PC-3 (cell line): ENCODE data around the gene TMTC2. TPM values are rescaled to one million over a fixed set of nuclear protein-coding genes. Genes with fewer than 3 reads are reported as not detected.

Experiments
- ATAC-seq: fragments of 200-7000 bp; cut with Tn5 transposase; 2 replicates; pipeline ENCODE4 v1.9.1; 2020; ENCODE audit warnings: mild to moderate bottlenecking, moderate library complexity
- BruUV-seq: library from RNA; stranded (reverse); fragments of 400-500 nt; replicated peaks from 2 replicates; lab custom pipeline; 2021; lab: Mats Ljungman, UMichigan
- CTCF ChIA-PET: fragments of 300-600 bp; sonication (Branson Sonifier 250); formaldehyde crosslinking; loops from one replicate; lab custom pipeline; 2022; ENCODE audit warnings: antibody characterized with exemption; lab: Charles Lee
- POLR2A ChIA-PET: fragments of 300-600 bp; sonication (Branson Sonifier 250); formaldehyde crosslinking; loops from one replicate; lab custom pipeline; 2022; ENCODE audit warnings: antibody characterized with exemption; ENCODE audit not compliant: unreplicated experiment; lab: Charles Lee
- DNase-seq: peaks from one replicate; pipeline ENCODE4 v3.0.0-alpha.2; 2015
- H2AFZ ChIP-seq: fragments of 300-600 bp; sonication (generic); 2 replicates; pipeline ENCODE4 v1.6.0; 2016; ENCODE audit warnings: antibody characterized with exemption, low read length
- H3F3A ChIP-seq: fragments of 300-600 bp; sonication (generic); one replicate; pipeline ENCODE4 v1.6.0; 2017; ENCODE audit warnings: antibody characterized with exemption, low read length, control low read depth, mild to moderate bottlenecking; ENCODE audit not compliant: unreplicated experiment
- H3K27ac ChIP-seq: fragments of 300-600 bp; sonication (generic); 2 replicates; pipeline ENCODE4 v1.5.1; 2016; ENCODE audit warnings: mild to moderate bottlenecking, low read length
- H3K27me3 ChIP-seq: fragments of 300-600 bp; sonication (generic); 2 replicates; pipeline ENCODE4 v1.6.1; 2016; ENCODE audit warnings: low read length, mixed read lengths
- H3K36me3 ChIP-seq: fragments of 300-600 bp; sonication (generic); 2 replicates; pipeline ENCODE4 v1.6.1; 2016; ENCODE audit warnings: low read depth, mixed run types, low read length, mixed read lengths
- H3K4me1 ChIP-seq: fragments of 300-600 bp; sonication (generic); 2 replicates; pipeline ENCODE4 v1.5.1; 2016; ENCODE audit warnings: low read length; ENCODE audit not compliant: insufficient read depth
- H3K4me2 ChIP-seq: fragments of 300-600 bp; sonication (generic); 2 replicates; pipeline ENCODE4 v1.6.0; 2016; ENCODE audit warnings: low read length
- H3K4me3 ChIP-seq: fragments of 300-600 bp; sonication (generic); 2 replicates; pipeline ENCODE4 v1.5.1; 2016; ENCODE audit warnings: mild to moderate bottlenecking, low read length, mixed read lengths
- H3K79me2 ChIP-seq: fragments of 300-600 bp; sonication (generic); 2 replicates; pipeline ENCODE4 v1.6.1; 2017; ENCODE audit warnings: low read length, mixed read lengths
- H3K9ac ChIP-seq: fragments of 300-600 bp; sonication (generic); 2 replicates; pipeline ENCODE4 v1.6.0; 2016; ENCODE audit warnings: mild to moderate bottlenecking, low read length
- H3K9me2 ChIP-seq: fragments of 300-600 bp; sonication (generic); replicated peaks from 2 replicates; pipeline ENCODE4 v1.6.1; 2016; ENCODE audit warnings: mixed run types, low read length, mixed read lengths
- H3K9me3 ChIP-seq: fragments of 300-600 bp; sonication (generic); 2 replicates; pipeline ENCODE4 v1.6.1; 2016; ENCODE audit warnings: low read length, mixed read lengths
- H4K20me1 ChIP-seq: fragments of 300-600 bp; sonication (generic); 2 replicates; pipeline ENCODE4 v1.6.1; 2016; ENCODE audit warnings: low read length, mixed read lengths
- EZH2 ChIP-seq: fragments of 300-600 bp; sonication (generic); IDR thresholded peaks from one replicate; pipeline ENCODE4 v1.6.1; 2017; ENCODE audit warnings: antibody characterized with exemption, mild to moderate bottlenecking, low read length; ENCODE audit not compliant: unreplicated experiment
- EZH2phosphoT487 ChIP-seq: fragments of 300-600 bp; sonication (generic); IDR thresholded peaks from 2 replicates; pipeline ENCODE4 v1.6.1; 2018; ENCODE audit warnings: mild to moderate bottlenecking, antibody characterized with exemption, low read length, borderline replicate concordance
- intact Hi-C: fragments of 100-400 bp; cut with micrococcal nuclease; formaldehyde crosslinking; loops from 2 replicates; pipeline ENCODE4 v1.9.0; 2023
- total RNA-seq: library from RNA; depleted of rRNA; stranded (reverse); fragments of >200 nt; gene quantifications from 2 replicates; pipeline ENCODE4 v1.2.3, GENCODE V29; 2014
- TF ChIP-seq, protein P1 (sequence below): fragments of 300-600 bp; sonication (generic); conservative IDR thresholded peaks from 2 replicates; pipeline ENCODE4 v1.5.1; 2017; ENCODE audit warnings: antibody characterized with exemption, low read depth, mild to moderate bottlenecking, low read length

The TMTC2 gene
- total RNA-seq, 1 experiment from 2014 or later: 10.7 TPM

DNA sequence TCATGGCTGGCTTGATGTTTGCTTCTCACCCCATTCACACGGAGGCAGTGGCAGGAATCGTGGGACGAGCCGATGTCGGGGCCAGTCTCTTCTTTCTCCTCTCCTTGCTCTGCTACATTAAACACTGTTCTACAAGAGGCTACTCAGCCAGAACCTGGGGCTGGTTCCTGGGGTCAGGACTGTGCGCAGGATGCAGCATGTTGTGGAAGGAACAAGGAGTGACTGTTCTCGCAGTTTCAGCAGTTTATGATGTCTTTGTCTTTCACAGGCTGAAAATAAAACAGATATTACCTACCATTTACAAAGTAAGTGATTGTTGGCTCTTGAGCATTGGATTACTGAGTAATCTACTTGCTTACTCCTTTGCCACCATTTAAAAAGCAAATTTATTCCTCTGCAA lies 170.6 kb downstream of the TMTC2 start:
- H3K79me2 ChIP-seq: no peaks in the 10 kb centered on the region
- TF ChIP-seq EZH2phosphoT487 (no peak), EZH2 (no peak)
- TF ChIP-seq, protein P1, sequence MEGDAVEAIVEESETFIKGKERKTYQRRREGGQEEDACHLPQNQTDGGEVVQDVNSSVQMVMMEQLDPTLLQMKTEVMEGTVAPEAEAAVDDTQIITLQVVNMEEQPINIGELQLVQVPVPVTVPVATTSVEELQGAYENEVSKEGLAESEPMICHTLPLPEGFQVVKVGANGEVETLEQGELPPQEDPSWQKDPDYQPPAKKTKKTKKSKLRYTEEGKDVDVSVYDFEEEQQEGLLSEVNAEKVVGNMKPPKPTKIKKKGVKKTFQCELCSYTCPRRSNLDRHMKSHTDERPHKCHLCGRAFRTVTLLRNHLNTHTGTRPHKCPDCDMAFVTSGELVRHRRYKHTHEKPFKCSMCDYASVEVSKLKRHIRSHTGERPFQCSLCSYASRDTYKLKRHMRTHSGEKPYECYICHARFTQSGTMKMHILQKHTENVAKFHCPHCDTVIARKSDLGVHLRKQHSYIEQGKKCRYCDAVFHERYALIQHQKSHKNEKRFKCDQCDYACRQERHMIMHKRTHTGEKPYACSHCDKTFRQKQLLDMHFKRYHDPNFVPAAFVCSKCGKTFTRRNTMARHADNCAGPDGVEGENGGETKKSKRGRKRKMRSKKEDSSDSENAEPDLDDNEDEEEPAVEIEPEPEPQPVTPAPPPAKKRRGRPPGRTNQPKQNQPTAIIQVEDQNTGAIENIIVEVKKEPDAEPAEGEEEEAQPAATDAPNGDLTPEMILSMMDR: no peak
- H3K4me1 ChIP-seq: peaks cover 19% of the 10 kb centered on the region
- no peaks in the 10 kb centered on the region for H3K9me2 ChIP-seq
- DNase-seq (no peak), ATAC-seq (no peak)
- no peaks in the 10 kb centered on the region for H3F3A ChIP-seq
- no peak overlapping the region for H3K27ac ChIP-seq
- H2AFZ ChIP-seq: no peak overlapping the region
- no peak overlapping the region for H3K4me3 ChIP-seq
- BruUV-seq: no TSS peak
- H3K9ac ChIP-seq: no peak overlapping the region
- peak overlapping the region; percentile 36; the same call in 1 of the 2 replicates for H3K4me2 ChIP-seq
- H3K27me3 ChIP-seq: no peaks in the 10 kb centered on the region
- intact Hi-C loops: no loop called here
- no peaks in the 10 kb centered on the region for H3K9me3 ChIP-seq
- CTCF ChIA-PET: no interaction called here
- H4K20me1 ChIP-seq: no peaks in the 10 kb centered on the region
- no peaks in the 10 kb centered on the region for H3K36me3 ChIP-seq
- POLR2A ChIA-PET: no interaction called here

GRCh38 chr12:82857911-82858533 lies 171.3 kb downstream of the TMTC2 start:
- Histone ChIP-seq H3K27ac (no peak overlapping the region), H3K4me2 (peak overlapping the region; percentile 36; the same call in 1 of the 2 replicates), H2AFZ (no peak overlapping the region), H4K20me1 (no peaks in the 10 kb centered on the region), H3K36me3 (no peaks in the 10 kb centered on the region), H3K4me3 (no peak overlapping the region), H3K27me3 (no peaks in the 10 kb centered on the region), H3K9me2 (no peaks in the 10 kb centered on the region), H3K9ac (no peak overlapping the region), H3K4me1 (peaks cover 26% of the 10 kb centered on the region), H3K9me3 (no peaks in the 10 kb centered on the region), H3F3A (no peaks in the 10 kb centered on the region), H3K79me2 (no peaks in the 10 kb centered on the region)
- peak; percentile 45; the same call in 1 of the 2 replicates for ATAC-seq
- CTCF ChIA-PET: no interaction called here
- TF ChIP-seq EZH2phosphoT487 (no peak), EZH2 (no peak)
- TF ChIP-seq, protein P1: no peak
- POLR2A ChIA-PET: no interaction called here
- BruUV-seq: no TSS peak
- intact Hi-C loops: no loop called here
- peak; percentile 46 for DNase-seq

- BruUV-seq: no TSS peak
- CTCF ChIA-PET: no interaction called here
Measured at GRCh38 chr12:82858534-82858917, 171.8 kb downstream of the TMTC2 start.

More at GRCh38 chr12:82858534-82858917, 171.8 kb downstream of the TMTC2 start:
- Histone ChIP-seq H2AFZ (no peak overlapping the region), H3K9me2 (no peaks in the 10 kb centered on the region), H3K27ac (no peak overlapping the region), H3K4me1 (peaks cover 31% of the 10 kb centered on the region), H4K20me1 (no peaks in the 10 kb centered on the region), H3F3A (no peaks in the 10 kb centered on the region), H3K9ac (no peak overlapping the region), H3K36me3 (no peaks in the 10 kb centered on the region), H3K27me3 (no peaks in the 10 kb centered on the region), H3K9me3 (no peaks in the 10 kb centered on the region), H3K79me2 (no peaks in the 10 kb centered on the region), H3K4me2 (no peak overlapping the region), H3K4me3 (no peak overlapping the region)
- POLR2A ChIA-PET: no interaction called here
- intact Hi-C loops: no loop called here
- ATAC-seq: no peak
- no peak for TF ChIP-seq EZH2phosphoT487
- TF ChIP-seq EZH2: no peak
- TF ChIP-seq, protein P1: no peak
- DNase-seq: no peak
